ENCODE measurements around the gene NRP1. TPM values are rescaled to one million over a fixed set of nuclear protein-coding genes. Genes with fewer than 3 reads are reported as not detected.
A peak's percentile ranks its signal among the peaks of the same experiment; 100 is the strongest.

The NRP1 gene
- polyA plus RNA-seq, 4 donors: 2.5 to 22.0 (median 12.3) TPM

DNA sequence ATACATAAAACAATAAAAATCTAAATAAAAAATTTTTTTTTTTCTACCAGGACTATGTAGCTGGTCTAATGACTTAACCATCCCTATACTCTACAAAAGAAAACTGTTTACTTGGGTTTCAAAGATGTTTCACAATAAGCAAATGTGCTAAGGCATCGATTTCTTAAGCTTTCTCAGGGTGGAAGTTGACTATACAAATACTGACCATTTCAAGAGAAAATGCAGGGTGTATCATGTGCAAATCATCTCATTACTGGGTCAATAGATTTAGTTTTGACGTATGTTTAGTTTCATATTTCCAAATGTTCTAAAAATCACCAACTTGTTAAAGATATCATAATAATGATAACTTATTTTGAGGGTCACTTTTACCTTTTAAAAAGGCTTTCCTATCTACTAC lies 7.5 kb downstream of the NRP1 start:
- no peaks in the 10 kb centered on the region for H3K36me3 ChIP-seq (ENCODE audit: control insufficient read depth in 3 of 3, insufficient read depth in 2 of 3, low read depth in 1 of 3, low read length in 3 of 3)
- no peaks in the 10 kb centered on the region for H3K9me3 ChIP-seq (ENCODE audit: control insufficient read depth in 2 of 2, insufficient read depth in 1 of 2, low read depth in 1 of 2, low read length in 1 of 2)
- peaks cover 0 to 2% (median 0%) of the 10 kb centered on the region in 3 donors for H3K4me1 ChIP-seq (ENCODE audit: control insufficient read depth in 3 of 3, insufficient read depth in 2 of 3, low read depth in 1 of 3, low read length in 2 of 3)
- DNase-seq (no peak), FAIRE-seq (no peak)
- WGBS, 3 donors: 52 to 69% (median 66%) methylated on average over 2 of the region's 2 CpGs
- no peak overlapping the region for H3K27ac ChIP-seq (ENCODE audit: low read depth in 1 of 3, low read length in 2 of 3)
- H3K4me3 ChIP-seq (ENCODE audit: low read depth in 1 of 3, low read length in 3 of 3): no peak overlapping the region
- peaks cover 0 to 6% (median 0%) of the 10 kb centered on the region in 3 donors for H3K27me3 ChIP-seq (ENCODE audit: control insufficient read depth in 3 of 3, insufficient read depth in 3 of 3, low read length in 3 of 3)

GRCh38 chr10:33325929-33326328 lies 8.5 kb downstream of the NRP1 start:
- Histone ChIP-seq H3K36me3 (ENCODE audit: control insufficient read depth in 3 of 3, insufficient read depth in 2 of 3, low read depth in 1 of 3, low read length in 3 of 3) (no peaks in the 10 kb centered on the region), H3K27ac (ENCODE audit: low read depth in 1 of 3, low read length in 2 of 3) (no peak overlapping the region), H3K27me3 (ENCODE audit: control insufficient read depth in 3 of 3, insufficient read depth in 3 of 3, low read length in 3 of 3) (peaks cover 0 to 4% (median 0%) of the 10 kb centered on the region in 3 donors), H3K9me3 (ENCODE audit: control insufficient read depth in 2 of 2, insufficient read depth in 1 of 2, low read depth in 1 of 2, low read length in 1 of 2) (no peaks in the 10 kb centered on the region), H3K4me1 (ENCODE audit: control insufficient read depth in 3 of 3, insufficient read depth in 2 of 3, low read depth in 1 of 3, low read length in 2 of 3) (peaks cover 0 to 2% (median 0%) of the 10 kb centered on the region in 3 donors), H3K4me3 (ENCODE audit: low read depth in 1 of 3, low read length in 3 of 3) (no peak overlapping the region)
- WGBS, 3 donors: 64 to 80% (median 78%) methylated on average over 2 of the region's 2 CpGs
- no peak for FAIRE-seq
- no peak for DNase-seq

DNA sequence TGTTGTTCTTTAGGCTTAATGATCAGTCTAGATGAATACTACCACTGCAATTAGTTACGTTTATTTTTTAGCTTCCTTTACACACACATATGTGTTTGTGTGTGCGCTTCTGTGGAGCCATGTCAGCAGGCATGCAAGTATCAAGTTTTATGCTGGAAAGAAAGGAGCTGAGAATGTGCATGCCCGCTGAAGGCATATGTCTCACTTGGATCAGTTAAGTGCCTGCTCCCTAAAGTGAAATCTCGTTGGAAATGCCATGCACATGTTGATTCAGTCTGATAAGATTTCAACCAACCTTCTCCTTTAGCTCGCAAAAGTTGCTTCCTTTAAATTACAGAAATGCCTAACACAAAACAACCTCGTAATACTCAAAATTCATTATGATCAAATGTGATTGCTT lies 10.7 kb downstream of the NRP1 start:
- Histone ChIP-seq H3K4me1 (ENCODE audit: control insufficient read depth in 3 of 3, insufficient read depth in 2 of 3, low read depth in 1 of 3, low read length in 2 of 3) (peaks cover 0 to 2% (median 0%) of the 10 kb centered on the region in 3 donors), H3K27me3 (ENCODE audit: control insufficient read depth in 3 of 3, insufficient read depth in 3 of 3, low read length in 3 of 3) (no peaks in the 10 kb centered on the region), H3K36me3 (ENCODE audit: control insufficient read depth in 3 of 3, insufficient read depth in 2 of 3, low read depth in 1 of 3, low read length in 3 of 3) (no peaks in the 10 kb centered on the region), H3K27ac (ENCODE audit: low read depth in 1 of 3, low read length in 2 of 3) (no peak overlapping the region), H3K4me3 (ENCODE audit: low read depth in 1 of 3, low read length in 3 of 3) (no peak overlapping the region), H3K9me3 (ENCODE audit: control insufficient read depth in 2 of 2, insufficient read depth in 1 of 2, low read depth in 1 of 2, low read length in 1 of 2) (peaks cover 0 to 3% of the 10 kb centered on the region in 2 donors)
- no peak for DNase-seq
- no peak for FAIRE-seq
- 74 to 81% (median 80%) methylated on average over 6 of the region's 6 CpGs for WGBS, 3 donors

DNA sequence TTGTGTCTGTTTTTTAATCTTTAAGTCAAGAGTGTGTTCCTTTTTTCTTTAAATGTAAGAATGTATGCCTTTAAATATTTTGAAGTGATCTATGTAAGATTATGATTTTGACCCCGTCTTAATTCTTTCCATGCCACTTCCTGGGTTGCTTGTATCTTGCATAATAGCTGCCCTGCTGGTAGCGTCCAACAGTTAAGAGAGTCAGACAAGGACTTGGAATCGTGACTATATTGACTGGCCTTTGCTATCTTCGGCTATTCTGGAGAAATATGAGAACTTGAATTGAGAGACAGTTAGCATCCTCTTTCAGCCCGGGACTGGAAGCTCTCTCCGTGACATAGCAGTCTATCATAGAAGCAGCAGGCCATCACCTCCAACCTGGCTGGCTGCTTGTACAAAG lies 13.0 kb downstream of the NRP1 start:
- Histone ChIP-seq H3K27ac (ENCODE audit: low read depth in 1 of 3, low read length in 2 of 3) (no peak overlapping the region), H3K9me3 (ENCODE audit: control insufficient read depth in 2 of 2, insufficient read depth in 1 of 2, low read depth in 1 of 2, low read length in 1 of 2) (peaks cover 0 to 3% of the 10 kb centered on the region in 2 donors), H3K4me3 (ENCODE audit: low read depth in 1 of 3, low read length in 3 of 3) (no peak overlapping the region), H3K27me3 (ENCODE audit: control insufficient read depth in 3 of 3, insufficient read depth in 3 of 3, low read length in 3 of 3) (no peaks in the 10 kb centered on the region), H3K36me3 (ENCODE audit: control insufficient read depth in 3 of 3, insufficient read depth in 2 of 3, low read depth in 1 of 3, low read length in 3 of 3) (no peaks in the 10 kb centered on the region), H3K4me1 (ENCODE audit: control insufficient read depth in 3 of 3, insufficient read depth in 2 of 3, low read depth in 1 of 3, low read length in 2 of 3) (peaks cover 0 to 2% (median 0%) of the 10 kb centered on the region in 3 donors)
- FAIRE-seq: no peak
- DNase-seq: no peak
- 63 to 80% (median 73%) methylated on average over 6 of the region's 6 CpGs for WGBS, 3 donors

- Histone ChIP-seq H3K4me1 (ENCODE audit: control insufficient read depth in 3 of 3, insufficient read depth in 2 of 3, low read depth in 1 of 3, low read length in 2 of 3) (no peaks in the 10 kb centered on the region), H3K36me3 (ENCODE audit: control insufficient read depth in 3 of 3, insufficient read depth in 2 of 3, low read depth in 1 of 3, low read length in 3 of 3) (no peaks in the 10 kb centered on the region), H3K27ac (ENCODE audit: low read depth in 1 of 3, low read length in 2 of 3) (no peak overlapping the region), H3K27me3 (ENCODE audit: control insufficient read depth in 3 of 3, insufficient read depth in 3 of 3, low read length in 3 of 3) (no peaks in the 10 kb centered on the region), H3K9me3 (ENCODE audit: control insufficient read depth in 2 of 2, insufficient read depth in 1 of 2, low read depth in 1 of 2, low read length in 1 of 2) (peaks cover 0 to 3% of the 10 kb centered on the region in 2 donors), H3K4me3 (ENCODE audit: low read depth in 1 of 3, low read length in 3 of 3) (no peak overlapping the region)
- DNase-seq (no peak), FAIRE-seq (no peak)
- WGBS, 3 donors: 94 to 95% (median 94%) methylated on average over 7 of the region's 7 CpGs
Measured at GRCh38 chr10:33320288-33320687, 14.2 kb downstream of the NRP1 start.

- DNase-seq (no peak), FAIRE-seq (no peak)
- H3K27ac ChIP-seq (ENCODE audit: low read depth in 1 of 3, low read length in 2 of 3): peak overlapping the region in 1 of 3 donors; percentile 12
- H3K27me3 ChIP-seq (ENCODE audit: control insufficient read depth in 3 of 3, insufficient read depth in 3 of 3, low read length in 3 of 3): no peaks in the 10 kb centered on the region
- no peaks in the 10 kb centered on the region for H3K4me1 ChIP-seq (ENCODE audit: control insufficient read depth in 3 of 3, insufficient read depth in 2 of 3, low read depth in 1 of 3, low read length in 2 of 3)
- H3K9me3 ChIP-seq (ENCODE audit: control insufficient read depth in 2 of 2, insufficient read depth in 1 of 2, low read depth in 1 of 2, low read length in 1 of 2): peaks cover 0 to 5% of the 10 kb centered on the region in 2 donors
- WGBS, 3 donors: 53 to 74% (median 66%) methylated on average over 4 of the region's 4 CpGs
- H3K36me3 ChIP-seq (ENCODE audit: control insufficient read depth in 3 of 3, insufficient read depth in 2 of 3, low read depth in 1 of 3, low read length in 3 of 3): peaks cover 0 to 3% (median 0%) of the 10 kb centered on the region in 3 donors
- H3K4me3 ChIP-seq (ENCODE audit: low read depth in 1 of 3, low read length in 3 of 3): no peak overlapping the region
Measured at GRCh38 chr10:33315891-33316290, 18.6 kb downstream of the NRP1 start.

GRCh38 chr10:33314811-33315561 lies 19.5 kb downstream of the NRP1 start:
- Histone ChIP-seq H3K36me3 (ENCODE audit: control insufficient read depth in 3 of 3, insufficient read depth in 2 of 3, low read depth in 1 of 3, low read length in 3 of 3) (peaks cover 0 to 4% (median 0%) of the 10 kb centered on the region in 3 donors), H3K9me3 (ENCODE audit: control insufficient read depth in 2 of 2, insufficient read depth in 1 of 2, low read depth in 1 of 2, low read length in 1 of 2) (peaks cover 0 to 5% of the 10 kb centered on the region in 2 donors), H3K27me3 (ENCODE audit: control insufficient read depth in 3 of 3, insufficient read depth in 3 of 3, low read length in 3 of 3) (no peaks in the 10 kb centered on the region), H3K27ac (ENCODE audit: low read depth in 1 of 3, low read length in 2 of 3) (no peak overlapping the region), H3K4me1 (ENCODE audit: control insufficient read depth in 3 of 3, insufficient read depth in 2 of 3, low read depth in 1 of 3, low read length in 2 of 3) (no peaks in the 10 kb centered on the region), H3K4me3 (ENCODE audit: low read depth in 1 of 3, low read length in 3 of 3) (no peak overlapping the region)
- DNase-seq (no peak), FAIRE-seq (no peak)
- 55 to 79% (median 69%) methylated on average over 5 of the region's 5 CpGs for whole genome bisulfite sequencing, 3 donors

DNA sequence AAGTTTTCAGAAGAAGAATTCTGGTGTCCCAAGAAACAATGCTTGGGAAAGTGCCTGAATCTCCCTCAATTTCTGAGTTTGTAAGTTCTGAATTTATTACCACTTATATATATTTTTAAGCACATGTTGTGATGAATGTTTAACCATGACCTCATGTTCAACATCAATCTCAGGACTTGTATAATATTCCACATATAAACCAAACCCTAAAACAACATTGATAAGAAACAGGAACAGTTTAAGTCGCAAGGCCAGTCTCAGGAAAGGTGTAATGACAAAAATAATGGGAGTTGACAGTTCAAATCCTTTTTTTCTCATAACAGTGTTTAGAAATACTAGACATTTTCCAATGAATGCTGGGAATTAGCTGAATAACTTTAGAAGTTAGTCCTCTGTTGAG lies 22.8 kb downstream of the NRP1 start:
- Histone ChIP-seq H3K36me3 (ENCODE audit: control insufficient read depth in 3 of 3, insufficient read depth in 2 of 3, low read depth in 1 of 3, low read length in 3 of 3) (peaks cover 0 to 4% (median 0%) of the 10 kb centered on the region in 3 donors), H3K4me1 (ENCODE audit: control insufficient read depth in 3 of 3, insufficient read depth in 2 of 3, low read depth in 1 of 3, low read length in 2 of 3) (no peaks in the 10 kb centered on the region), H3K4me3 (ENCODE audit: low read depth in 1 of 3, low read length in 3 of 3) (no peak overlapping the region), H3K27me3 (ENCODE audit: control insufficient read depth in 3 of 3, insufficient read depth in 3 of 3, low read length in 3 of 3) (no peaks in the 10 kb centered on the region), H3K27ac (ENCODE audit: low read depth in 1 of 3, low read length in 2 of 3) (no peak overlapping the region), H3K9me3 (ENCODE audit: control insufficient read depth in 2 of 2, insufficient read depth in 1 of 2, low read depth in 1 of 2, low read length in 1 of 2) (peaks cover 0 to 5% of the 10 kb centered on the region in 2 donors)
- DNase-seq: no peak
- FAIRE-seq: no peak
- 79 to 88% (median 81%) methylated on average over 1 of the region's 1 CpG for WGBS, 3 donors

All from small intestine (tissue), 7 donors.